ENCODE data around the gene B4GALNT3.

B4GALNT3 gene

DNA sequence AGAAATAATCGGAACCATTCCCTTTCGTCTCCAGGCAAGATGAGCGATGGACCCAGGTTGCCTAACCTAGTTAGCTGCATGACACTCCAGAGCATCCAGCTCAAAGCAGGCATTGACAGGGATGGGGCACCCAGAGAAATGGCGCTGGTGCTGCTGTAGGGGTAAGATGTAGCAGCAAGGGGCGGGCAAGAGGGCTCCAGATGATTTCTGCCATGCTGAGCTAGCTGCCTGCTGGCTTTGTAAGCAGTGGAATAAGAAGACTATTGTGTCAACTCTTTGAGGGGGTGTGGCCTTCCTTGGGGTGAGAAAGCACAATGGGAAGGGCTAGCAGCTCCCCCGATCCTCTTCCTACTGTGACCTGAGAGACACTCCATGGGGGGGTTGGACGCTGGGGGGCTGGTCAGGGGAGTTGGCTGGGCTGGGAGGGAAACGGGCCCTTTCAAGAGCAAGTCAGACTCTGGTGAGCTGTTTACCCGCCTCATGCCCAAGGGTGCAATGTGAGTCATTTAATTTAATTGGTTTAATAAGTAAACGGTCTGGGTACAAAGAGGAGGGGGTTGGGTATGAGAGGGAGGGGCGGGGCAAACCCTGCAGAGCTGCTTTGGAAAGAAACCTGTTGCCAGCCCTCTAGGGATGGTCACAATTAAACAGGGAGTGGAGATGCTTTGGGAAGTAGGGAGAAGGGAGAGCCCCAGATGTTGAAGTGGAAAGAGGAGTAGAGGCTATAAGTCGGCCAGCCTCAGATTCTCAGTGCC is 50.5 kb downstream of the B4GALNT3 start:
- no peak for DNase-seq

DNA sequence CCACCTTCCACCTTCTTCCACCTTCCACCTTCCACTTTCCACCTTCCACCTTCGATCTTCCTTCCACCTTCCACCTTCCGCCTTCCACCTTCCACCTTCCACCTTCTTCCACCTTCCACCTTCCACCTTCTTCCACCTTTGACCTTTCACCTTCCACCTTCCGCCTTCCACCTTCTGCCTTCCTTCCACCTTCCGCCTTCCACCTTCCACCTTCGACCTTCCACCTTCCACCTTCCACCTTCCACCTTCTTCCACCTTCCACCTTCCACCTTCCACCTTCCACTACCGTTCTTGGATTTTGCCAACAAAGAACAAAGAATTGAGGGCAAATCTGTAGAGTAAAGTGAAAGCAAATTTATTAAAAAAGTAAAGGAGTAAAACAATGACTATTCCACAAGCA is 53.2 kb downstream of the B4GALNT3 start:
- DNase-seq = no peak

DNA sequence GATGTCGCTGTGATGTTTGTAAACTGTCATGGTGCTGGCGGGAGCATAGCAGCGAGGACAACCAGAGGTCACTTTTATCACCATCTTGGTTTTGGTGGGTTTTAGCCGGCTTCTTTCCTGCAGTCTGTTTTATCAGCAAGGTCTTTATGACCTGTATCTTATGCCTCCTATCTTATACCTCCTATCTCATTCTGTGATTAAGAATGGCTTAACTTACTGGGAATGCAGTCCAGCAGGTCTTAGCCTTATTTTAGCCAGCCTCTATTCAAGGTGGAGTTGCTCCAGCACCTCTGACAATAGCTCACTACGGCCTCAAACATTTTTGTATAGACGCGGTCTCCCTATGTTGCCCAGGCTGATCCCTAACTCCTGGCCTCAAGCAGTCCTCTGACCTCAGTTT is 53.7 kb downstream of the B4GALNT3 start:
- DNase-seq = no peak

DNA sequence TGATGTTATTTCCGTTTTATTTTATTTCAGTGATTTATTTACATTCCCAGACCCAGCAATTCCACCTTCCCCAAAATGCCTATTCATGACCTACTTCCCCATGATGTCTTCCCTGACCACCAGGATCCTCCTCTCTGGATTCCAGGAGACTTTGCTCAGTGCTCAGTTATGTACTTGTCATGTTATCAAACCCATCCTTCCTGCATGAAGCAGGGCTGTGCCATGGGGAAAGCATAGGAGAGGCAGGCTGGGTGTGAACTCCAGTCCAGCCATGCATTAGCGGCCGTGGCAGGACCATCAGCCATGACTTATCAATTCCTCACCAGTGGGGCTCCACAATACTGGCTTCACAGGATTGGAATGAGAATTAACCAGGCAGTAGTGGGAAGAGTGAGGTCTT is 57.8 kb downstream of the B4GALNT3 start:
- DNase-seq = no peak

DNA sequence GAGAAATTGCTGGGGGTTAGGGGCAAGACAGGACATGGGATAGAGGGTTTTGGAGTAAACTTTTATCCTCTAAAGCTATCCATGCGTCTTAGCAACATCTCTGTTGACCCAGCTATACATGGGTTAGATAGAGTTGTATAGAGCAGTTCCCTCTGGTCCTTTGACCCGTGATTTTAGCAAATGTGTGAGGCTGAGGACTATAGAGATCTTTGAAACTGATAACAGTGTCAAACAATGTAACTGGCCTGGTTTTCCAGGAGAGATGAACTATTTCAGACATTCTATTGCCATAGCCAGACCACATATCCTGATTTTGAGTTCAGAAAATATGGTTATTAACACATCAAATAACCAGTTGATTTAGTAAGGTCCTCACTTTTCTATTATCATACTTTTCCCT is 60.4 kb downstream of the B4GALNT3 start:
- DNase-seq = no peak

DNA sequence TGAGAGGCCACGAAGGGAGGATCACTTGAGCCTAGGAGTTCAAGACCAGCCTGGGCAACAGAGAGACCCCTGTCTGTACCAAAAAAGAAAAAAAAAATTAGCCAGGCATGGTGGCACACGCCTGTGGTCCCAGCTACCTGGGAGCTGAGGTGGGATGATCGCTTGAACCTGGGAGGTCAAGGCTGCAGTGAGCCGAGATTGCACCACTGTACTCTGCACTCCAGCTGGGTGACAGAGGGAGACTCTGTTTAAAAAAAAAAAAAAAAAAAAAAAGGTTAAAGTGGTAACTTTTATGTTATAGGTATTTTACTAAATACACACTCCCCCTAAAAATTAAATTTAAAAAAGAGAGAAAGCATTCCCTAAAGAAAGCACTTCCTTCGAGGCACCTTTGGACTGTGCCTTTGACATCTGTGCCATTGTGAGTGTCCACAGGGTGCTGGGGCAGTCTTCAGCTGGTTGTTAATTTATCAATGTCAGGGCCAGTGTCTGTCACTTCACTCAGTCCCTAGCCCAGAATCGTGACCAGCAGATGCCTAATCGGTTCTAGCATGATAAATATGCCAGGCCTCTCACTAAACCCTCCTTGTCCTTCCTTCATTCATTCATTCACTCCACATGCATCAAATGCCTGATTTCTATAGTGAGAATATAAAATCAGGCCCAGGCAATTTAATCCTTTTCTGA is 63.1 kb downstream of the B4GALNT3 start:
- DNase-seq = no peak

DNA sequence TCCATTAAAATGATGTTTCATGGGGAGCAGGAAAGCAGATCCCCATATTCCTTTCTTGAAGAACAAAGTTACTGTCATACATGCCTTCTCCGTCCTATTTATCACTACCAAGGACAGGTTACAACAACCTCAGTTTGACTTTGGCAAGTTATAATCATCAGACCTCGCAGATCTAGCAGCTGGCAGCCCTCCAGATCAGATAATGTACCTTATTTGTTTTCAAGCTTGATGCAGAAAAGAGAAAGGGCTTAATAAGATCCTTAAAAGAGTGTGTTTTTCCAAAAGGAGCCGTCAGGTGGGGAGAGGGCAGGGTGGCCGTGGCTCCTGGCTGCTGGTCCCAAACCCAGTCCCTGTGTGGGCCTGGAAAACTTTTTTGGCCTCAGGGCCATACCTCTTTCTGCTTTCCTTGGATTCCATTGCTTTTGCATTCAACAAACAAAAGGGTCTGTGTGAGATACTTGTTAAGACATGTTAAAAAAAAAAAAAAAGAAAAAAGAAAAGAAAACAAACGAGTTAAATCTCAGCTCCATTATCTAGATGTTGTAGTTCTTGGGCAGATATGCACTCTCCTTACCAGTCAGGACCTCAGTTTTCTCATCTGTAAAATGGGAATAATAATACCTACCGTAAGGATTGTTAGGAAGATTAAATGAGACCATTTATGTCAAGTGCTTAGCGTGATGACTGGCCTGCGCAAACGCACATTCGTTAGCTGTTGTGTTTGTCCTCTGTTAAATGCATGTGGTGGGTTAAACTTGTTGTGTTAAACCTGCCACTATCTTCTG is 64.6 kb downstream of the B4GALNT3 start:
- DNase-seq = no peak

DNA sequence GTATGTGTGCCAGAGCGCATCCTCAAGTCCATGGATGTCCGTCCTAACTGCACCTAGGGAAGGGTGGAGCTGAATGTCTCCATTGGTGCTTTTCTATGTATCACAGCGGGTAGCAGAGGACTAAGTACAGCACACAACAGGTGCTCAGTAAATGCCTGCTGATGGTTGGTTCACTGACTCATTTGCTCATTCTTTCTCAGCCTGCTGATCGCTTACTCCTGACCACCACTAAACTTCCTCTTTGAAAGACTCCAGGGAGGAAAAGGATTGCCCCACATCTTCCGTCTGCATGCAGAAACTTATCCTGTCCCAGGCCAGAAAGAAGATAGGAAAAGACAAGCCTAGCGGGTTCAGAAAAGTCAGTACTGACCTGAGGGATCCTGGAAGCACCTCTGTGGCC is 66.3 kb downstream of the B4GALNT3 start:
- no peak for DNase-seq

DNA sequence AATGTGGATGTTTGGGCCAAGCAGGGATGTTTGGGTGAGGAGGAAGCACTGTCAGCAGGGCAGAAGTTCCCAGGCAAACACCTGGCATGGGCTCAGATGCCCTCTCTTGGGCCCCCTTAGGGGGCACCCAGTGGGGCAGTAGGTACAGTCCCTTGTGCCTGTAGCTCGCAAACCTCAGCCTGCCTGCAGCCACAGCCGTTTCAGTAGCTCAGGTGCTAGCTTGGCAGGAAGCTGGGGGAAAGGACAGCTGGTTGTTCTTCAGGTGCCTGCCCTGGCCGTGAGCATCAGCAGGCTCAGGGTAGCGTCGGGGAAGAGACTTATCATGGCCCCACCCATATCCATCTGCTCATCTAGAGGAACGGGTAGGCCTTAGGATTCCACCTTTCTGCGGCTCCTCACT is 67.5 kb downstream of the B4GALNT3 start:
- DNase-seq = no peak

DNA sequence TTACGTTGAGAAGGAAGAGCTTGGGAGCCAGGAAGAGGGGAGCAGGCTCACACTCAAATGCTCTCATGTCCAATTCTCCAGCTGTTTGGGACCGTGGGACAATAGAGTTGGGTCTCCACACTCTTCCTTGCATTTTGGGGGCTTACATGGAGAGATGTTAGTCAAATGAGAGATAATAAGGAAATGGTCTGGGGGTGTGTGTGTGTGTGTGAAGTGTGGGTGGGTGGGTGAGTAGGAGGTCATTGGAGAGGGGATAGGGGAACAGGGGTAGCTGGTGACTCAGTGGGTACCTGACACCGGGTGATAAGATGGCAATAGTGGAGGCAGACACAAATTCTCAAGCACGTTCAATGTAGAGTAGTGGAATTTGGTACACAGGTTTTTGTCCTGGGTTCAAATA is 68.0 kb downstream of the B4GALNT3 start:
- no peak for DNase-seq

DNA sequence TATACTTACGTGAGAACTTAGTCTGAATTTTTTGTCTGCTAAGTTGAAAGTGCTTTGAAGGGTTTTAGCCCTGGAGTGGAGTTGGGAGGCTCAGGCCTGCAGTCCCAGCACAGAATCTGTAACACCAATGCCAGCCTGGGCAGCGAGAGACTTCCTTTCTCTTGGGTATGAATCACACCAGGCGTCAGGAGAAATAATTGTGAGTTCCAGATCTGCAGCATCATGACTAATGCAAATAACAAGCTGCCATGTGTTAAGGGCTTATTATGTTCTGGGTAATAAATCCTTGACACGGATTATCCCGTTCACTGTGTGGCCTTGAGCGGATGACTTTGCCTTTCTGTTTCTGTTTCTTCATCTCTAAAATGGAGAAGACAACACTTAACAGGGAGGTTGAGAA is 70.6 kb downstream of the B4GALNT3 start:
- no peak for DNase-seq

DNA sequence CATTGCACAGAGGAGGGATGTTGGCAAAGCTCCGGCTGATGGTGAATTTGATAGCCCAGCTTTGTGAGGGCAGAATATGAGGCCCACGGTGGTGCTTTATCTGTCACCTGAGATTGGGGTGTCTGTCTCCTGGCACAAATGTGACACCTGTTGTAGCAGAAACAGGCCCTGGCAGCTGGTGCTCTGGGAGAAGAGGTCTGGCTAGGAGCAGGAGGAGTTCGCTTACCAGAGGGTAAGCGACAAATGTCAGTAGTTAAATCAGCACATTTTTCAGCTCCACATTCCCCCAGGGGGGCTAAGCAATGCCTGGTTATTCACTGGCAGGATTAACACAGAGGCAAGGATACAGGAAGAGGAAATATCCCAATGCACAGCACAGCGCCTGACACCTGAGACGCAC is 71.1 kb downstream of the B4GALNT3 start:
- no peak for DNase-seq

DNA sequence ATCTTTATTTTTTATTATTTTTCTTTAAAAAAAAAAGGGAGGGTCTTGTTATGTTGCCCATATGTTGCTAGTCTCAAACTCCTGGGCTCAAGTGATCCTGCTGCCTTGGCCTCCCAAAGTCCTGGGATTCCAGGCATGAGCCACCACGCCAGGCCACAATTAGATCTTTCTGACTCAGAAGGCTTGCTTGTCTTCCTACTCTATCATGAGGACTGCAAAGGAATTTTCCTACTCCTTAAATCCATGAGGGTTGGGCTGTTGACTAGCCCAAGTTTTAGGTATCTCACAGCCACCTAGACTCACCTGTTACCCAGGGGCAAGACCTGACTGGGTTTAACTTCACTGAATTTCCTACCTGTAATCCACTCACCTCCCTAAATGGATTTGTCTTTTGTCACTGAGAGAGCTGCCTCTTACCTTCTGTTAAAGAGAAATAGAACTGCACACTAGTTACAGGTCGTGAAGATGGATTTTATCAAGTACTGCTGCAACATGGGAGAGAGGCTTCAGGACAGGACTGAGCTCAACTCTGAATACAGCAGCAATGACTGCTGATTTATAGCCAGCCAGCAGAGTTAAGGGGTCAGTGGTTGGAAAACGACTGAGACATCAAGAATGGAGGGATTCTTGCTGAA is 72.3 kb downstream of the B4GALNT3 start:
- no peak for DNase-seq

DNA sequence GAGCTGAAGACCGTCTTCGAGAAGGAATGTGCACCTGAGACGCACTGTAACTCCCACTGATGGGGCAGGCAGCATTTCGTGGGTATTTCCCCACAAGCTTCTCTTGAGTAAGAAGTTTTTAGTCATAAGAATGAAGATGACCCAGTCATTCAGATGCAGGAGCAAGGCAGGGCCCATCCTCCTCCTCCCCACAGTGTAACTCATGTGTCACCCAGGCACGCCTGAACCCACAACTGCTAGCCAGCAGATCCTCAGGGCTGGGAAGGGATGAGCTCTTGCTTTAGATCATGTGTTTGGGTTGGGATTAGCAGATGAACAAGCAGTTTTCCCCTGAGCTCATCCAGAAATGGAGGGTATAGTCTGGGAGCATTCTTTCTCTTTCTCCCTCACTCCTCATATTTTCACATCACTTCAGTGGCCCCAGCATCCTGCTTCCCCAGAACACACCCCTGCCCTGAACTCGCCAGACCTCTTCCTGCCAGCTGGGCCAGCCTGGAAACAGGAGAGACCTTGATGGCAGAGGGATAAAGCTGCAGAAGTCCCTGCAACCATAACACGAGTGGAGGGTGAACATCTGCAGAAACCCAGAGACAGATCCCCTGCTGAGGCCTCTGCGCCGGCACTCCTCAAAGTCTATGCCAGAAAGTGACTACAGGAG is 73.3 kb downstream of the B4GALNT3 start:
- DNase-seq = no peak

DNA sequence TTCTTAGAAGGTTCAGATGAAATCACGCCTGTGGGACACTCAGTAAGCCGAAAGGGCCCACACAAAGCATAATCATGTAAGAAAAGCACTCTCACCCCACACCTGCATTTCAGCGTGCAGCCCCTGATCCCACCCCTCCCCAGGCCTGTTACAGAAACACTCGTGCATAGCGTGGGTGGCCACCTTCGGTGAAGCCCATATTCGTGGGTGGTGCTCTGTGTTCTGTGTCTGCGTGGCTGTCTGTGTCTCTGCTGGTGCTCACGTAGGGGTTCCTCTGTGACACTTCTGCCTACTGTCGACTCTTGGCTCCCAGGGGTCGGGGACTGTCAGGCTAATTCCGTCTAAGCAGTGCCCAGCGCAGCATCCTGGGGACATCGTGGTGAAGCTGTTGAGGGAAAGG is 74.0 kb downstream of the B4GALNT3 start:
- DNase-seq = no peak

DNA sequence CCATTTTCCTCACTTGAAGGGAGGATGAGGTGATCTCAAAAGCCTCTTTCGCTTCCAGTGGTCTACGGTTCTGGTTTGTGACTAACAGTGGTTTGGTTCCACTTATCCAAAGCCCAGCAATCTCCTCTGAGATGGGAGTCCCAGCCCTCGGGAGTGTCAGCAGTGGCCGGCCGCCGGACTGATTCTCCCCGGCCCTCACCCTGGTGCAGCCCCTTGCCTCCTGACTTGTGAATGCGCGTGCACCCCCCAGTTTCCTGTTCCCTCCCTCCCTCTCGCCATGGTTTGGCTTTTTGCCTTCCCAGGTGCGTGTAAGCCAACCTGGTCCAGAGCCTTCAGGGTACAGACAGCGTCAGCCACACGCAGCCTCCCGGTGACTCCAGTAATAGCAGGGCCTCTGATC is 74.5 kb downstream of the B4GALNT3 start:
- no peak for DNase-seq

DNA sequence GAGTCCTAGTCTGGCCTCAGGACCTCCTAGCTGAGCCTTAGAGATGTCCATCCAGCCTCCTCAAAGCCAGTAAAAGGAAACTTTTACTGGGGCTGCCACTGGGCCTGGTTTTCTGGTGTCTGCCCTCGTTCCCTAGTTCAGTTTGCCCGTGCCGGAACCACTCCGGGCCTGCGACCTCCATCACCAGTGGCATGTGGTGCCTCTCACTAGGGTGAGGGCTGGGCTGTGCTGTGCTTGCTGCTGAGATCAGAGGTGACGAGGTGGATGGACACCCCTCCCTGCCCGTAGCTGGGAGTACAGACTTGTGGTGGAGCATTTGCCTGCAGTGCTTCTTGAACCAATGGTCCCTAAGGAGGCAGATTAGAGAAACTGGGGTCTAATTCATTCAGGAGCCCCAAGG is 75.7 kb downstream of the B4GALNT3 start:
- DNase-seq = no peak

DNA sequence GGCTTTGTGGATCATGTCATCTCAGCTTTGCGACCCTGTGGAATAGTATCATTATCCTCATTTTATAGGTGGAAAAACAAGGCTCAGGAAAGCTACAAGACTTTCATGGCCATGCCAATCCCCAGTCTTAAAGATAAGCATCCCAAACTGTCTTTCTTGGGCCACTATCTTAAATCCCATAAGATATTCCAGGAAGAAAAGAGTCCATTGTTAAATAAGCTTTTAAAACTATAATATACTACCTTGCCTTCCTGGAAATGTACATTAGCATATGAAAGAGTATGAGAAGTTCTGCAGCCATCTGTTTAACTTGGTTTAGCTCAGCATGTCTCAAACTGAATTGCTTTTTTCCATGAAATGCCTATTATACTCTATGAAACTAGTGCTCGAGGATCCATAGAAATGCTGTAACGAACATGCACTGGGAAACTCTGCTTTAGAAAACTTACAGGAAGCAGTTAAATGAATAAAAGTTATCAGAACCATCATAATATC is 77.1 kb downstream of the B4GALNT3 start:
- DNase-seq = no peak

DNA sequence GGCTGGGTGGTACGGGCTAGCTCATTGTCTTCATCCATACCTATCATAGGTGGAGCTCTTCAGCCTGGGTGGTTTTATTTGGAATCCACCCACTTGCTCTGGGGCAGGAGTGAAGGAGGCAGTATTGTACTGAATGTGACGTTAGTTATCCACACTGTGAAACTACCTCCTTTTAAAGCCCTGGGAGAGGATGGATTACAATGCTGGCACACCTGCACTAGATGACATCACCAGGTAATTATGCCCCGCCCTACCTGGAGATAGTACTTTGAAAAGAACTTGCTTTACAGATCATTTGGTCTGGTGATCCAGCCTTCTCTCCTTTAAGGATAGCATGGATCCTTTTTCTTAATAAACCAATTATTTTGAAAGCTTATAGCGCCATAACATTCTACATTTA is 78.0 kb downstream of the B4GALNT3 start:
- no peak for DNase-seq

DNA sequence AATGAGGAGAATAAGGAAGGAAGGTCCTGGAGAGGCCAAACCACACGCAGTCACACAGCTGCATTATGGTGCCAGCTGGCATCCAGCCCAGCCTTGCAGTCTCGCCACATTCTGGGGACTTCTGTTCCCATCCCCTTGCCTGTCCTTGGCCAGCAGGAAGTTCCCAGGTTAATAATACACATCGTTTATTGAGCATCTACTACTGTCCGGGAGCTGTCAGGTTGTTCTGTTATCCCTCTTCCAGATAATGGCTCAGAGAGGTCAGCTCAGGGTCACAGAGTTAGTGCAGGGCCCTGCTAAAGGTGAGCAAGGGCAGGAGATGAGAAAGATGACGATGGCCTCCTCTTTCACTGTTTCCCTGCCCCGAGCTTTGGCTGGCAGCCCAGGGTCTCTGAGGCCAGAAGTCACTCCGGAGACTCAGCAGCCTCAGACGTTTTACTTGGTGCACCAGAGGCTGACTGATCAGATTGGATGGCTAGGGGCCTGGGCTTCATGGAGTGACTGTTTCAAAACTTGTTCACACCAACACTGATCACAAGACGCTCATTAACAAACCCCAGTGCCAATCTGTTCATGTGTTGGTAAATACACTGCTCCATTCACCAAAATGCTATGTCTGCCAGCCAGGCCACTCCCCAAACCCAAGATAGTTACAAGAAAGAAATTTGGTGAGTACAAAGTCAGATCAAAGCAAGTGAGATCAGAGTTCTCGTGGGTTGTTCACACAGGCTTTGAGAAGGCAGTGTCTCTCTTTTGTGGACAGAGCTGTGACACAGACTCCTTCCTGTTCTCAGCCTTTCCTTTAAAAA is 79.2 kb downstream of the B4GALNT3 start:
- DNase-seq = no peak

DNA sequence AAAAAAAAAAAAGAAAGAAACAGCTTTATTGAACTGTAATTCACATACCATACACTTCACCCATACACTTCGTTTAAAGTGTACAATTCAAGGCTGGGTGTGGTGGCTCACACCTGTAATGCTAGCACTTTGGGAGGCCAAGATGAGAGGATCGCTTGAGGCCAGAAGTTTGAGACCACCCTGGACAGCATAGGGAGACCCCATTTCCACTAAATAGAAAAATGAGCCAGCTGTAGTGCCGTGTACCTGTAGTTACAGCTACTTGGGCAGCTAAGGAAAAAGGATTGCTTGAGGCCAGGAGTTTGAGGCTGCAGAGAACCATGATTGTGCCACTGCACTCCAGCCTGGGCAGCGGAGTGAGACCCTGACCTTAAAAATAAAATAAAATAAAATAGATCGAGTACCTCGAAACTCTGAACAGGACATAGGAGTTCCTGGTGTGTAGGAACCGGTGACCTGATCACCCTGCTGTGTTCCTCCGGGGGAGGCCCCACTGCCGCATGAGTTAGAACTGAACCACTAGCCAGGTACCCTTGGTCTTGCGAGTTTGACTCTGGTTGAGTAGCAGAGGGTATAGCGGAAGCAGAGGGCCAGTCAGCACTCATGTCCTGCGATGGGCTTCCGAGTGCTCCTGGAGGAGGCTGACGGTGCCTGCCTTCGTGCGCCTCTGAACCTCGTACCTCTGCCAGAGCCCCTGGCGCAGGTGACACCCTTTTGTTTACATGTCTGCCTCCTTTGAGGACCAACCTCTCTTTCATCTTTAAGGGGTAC is 80.0 kb downstream of the B4GALNT3 start:
- DNase-seq = no peak

Measured in SW 1271 (cell line).